Hepatic stellate cell (primary cell): ENCODE measurements around the gene UCK2.
"Not testable (repeated sequence)": the region's sequence is repeated elsewhere in the genome, so short reads cannot be mapped to it uniquely, and the experiment has no call there.

Experiments
- DNase-seq: peaks from one replicate; pipeline ENCODE4 v3.0.0; 2011; ENCODE audit warnings: low spot score

The UCK2 gene

GRCh38 chr1:165827268-165828102 is at the start of gene UCK2:
Gene UCK2, plus strand, starts transcription at chr1:165827614. Its CDS starts 220 bp downstream, at chr1:165827834.
- DNase-seq, result peak; percentile 89

- not testable (repeated sequence) for DNase-seq
Measured at GRCh38 chr1:165778197-165778596, 49.2 kb upstream of the UCK2 start.

- not testable (repeated sequence) for DNase-seq
Measured at GRCh38 chr1:165783519-165783918, 43.9 kb upstream of the UCK2 start.

GRCh38 chr1:165787741-165788140 is 39.7 kb upstream of the UCK2 start:
- no peak for DNase-seq

GRCh38 chr1:165793951-165794350 is 33.5 kb upstream of the UCK2 start:
- DNase-seq, result no peak

- no peak for DNase-seq
Measured at GRCh38 chr1:165795894-165796293, 31.5 kb upstream of the UCK2 start.

GRCh38 chr1:165799387-165799786 is 28.0 kb upstream of the UCK2 start:
- DNase-seq, result no peak

GRCh38 chr1:165804513-165804912 is 22.9 kb upstream of the UCK2 start:
- not testable (repeated sequence) for DNase-seq

- DNase-seq, result no peak
Measured at GRCh38 chr1:165807613-165808012, 19.8 kb upstream of the UCK2 start.

- DNase-seq, result peak; percentile 62
Measured at GRCh38 chr1:165815725-165816124, 11.7 kb upstream of the UCK2 start.

- no peak for DNase-seq
Measured at GRCh38 chr1:165816157-165816556, 11.3 kb upstream of the UCK2 start.

GRCh38 chr1:165816826-165817497 is 10.5 kb upstream of the UCK2 start:
- DNase-seq, result no peak

GRCh38 chr1:165823552-165824268 is 3.7 kb upstream of the UCK2 start:
- DNase-seq, result no peak

GRCh38 chr1:165824269-165824643 is 3.2 kb upstream of the UCK2 start:
- peak; percentile 29 for DNase-seq

- no peak for DNase-seq
Measured at GRCh38 chr1:165826565-165827267, 698 bp upstream of the UCK2 start.

- DNase-seq, result peak; percentile 63
Measured at GRCh38 chr1:165828103-165828668, 772 bp downstream of the UCK2 start.

GRCh38 chr1:165828669-165829329 is 1.4 kb downstream of the UCK2 start:
- peak; percentile 82 for DNase-seq

GRCh38 chr1:165829888-165830287 is 2.5 kb downstream of the UCK2 start:
- DNase-seq, result no peak

GRCh38 chr1:165831146-165831545 is 3.7 kb downstream of the UCK2 start:
- no peak for DNase-seq

GRCh38 chr1:165832902-165833301 is 5.5 kb downstream of the UCK2 start:
- no peak for DNase-seq

GRCh38 chr1:165833358-165833757 is 5.9 kb downstream of the UCK2 start:
- DNase-seq, result no peak
